Activated naive CD4-positive, alpha-beta T cell treated with anti-CD3 and anti-CD28 coated beads, Interleukin-2, amount 10 ng/mL, durations not matched to agents 7 days and 5 days (primary cell): ENCODE results near the gene FEM1B.

ENCODE experiments used
- CTCF ChIA-PET: fragments of 350-600 bp; sonication (Branson Sonifier 250); formaldehyde crosslinking; loops from one replicate; lab custom pipeline; 2021; ENCODE audit warnings: antibody characterized with exemption; lab: Charles Lee
- DNase-seq: peaks from one replicate; pipeline ENCODE4 v3.0.0-alpha.2; 2020
- H3K27ac Mint-ChIP-seq: one replicate; pipeline ENCODE4 v1.8.0; 2021; ENCODE audit warnings: mild to moderate bottlenecking, moderate library complexity, mixed read lengths
- H3K27me3 Mint-ChIP-seq: one replicate; pipeline ENCODE4 v1.8.0; 2021; ENCODE audit warnings: mild to moderate bottlenecking, mixed read lengths
- H3K36me3 Mint-ChIP-seq: one replicate; pipeline ENCODE4 v1.8.0; 2021; ENCODE audit warnings: mixed read lengths
- H3K4me1 Mint-ChIP-seq: one replicate; pipeline ENCODE4 v1.8.0; 2021; ENCODE audit warnings: mixed read lengths
- H3K4me3 Mint-ChIP-seq: one replicate; pipeline ENCODE4 v1.8.0; 2021; ENCODE audit warnings: mild to moderate bottlenecking, moderate library complexity, mixed read lengths
- H3K9me3 Mint-ChIP-seq: one replicate; pipeline ENCODE4 v1.8.0; 2021; ENCODE audit warnings: mixed read lengths

Gene FEM1B

GRCh38 chr15:68300115-68300940 is 22.8 kb downstream of the FEM1B start:
- Mint-ChIP-seq H3K36me3 (peaks cover 7% of the 10 kb centered on the region), H3K27ac (no peak overlapping the region), H3K4me3 (no peak overlapping the region), H3K27me3 (peaks cover 5% of the 10 kb centered on the region), H3K4me1 (peaks cover 30% of the 10 kb centered on the region), H3K9me3 (no peaks in the 10 kb centered on the region)
- CTCF ChIA-PET = interaction anchor here (0.9 kb wide), 1 partner anchor 254 kb away, joined by 3 read pairs; no protein-coding TSS in a partner anchor
- DNase-seq = no peak

GRCh38 chr15:68301301-68301700 is 23.8 kb downstream of the FEM1B start:
- Mint-ChIP-seq H3K27ac (no peak overlapping the region), H3K9me3 (no peaks in the 10 kb centered on the region), H3K4me1 (peaks cover 33% of the 10 kb centered on the region), H3K4me3 (no peak overlapping the region), H3K27me3 (peaks cover 10% of the 10 kb centered on the region), H3K36me3 (peaks cover 6% of the 10 kb centered on the region)
- no peak for DNase-seq
- CTCF ChIA-PET = interaction anchor here (1.0 kb wide), 1 partner anchor 48 kb away, joined by 3 read pairs; no protein-coding TSS in a partner anchor

- Mint-ChIP-seq H3K9me3 (no peaks in the 10 kb centered on the region), H3K4me1 (peaks cover 40% of the 10 kb centered on the region), H3K27me3 (peaks cover 24% of the 10 kb centered on the region), H3K27ac (no peak overlapping the region), H3K36me3 (peaks cover 3% of the 10 kb centered on the region), H3K4me3 (no peak overlapping the region)
- no peak for DNase-seq
- CTCF ChIA-PET = interaction anchor here (0.7 to 5.8 kb wide), 3 partner anchors 32 to 80 kb away, joined by 4 to 122 read pairs (median 7); no protein-coding TSS in a partner anchor
Observed at GRCh38 chr15:68302729-68303128, 25.2 kb downstream of the FEM1B start.

GRCh38 chr15:68303134-68303533 is 25.6 kb downstream of the FEM1B start:
- CTCF ChIA-PET = interaction anchor here (0.7 to 5.8 kb wide), 3 partner anchors 32 to 80 kb away, joined by 4 to 122 read pairs (median 7); no protein-coding TSS in a partner anchor
- Mint-ChIP-seq H3K4me3 (no peak overlapping the region), H3K36me3 (peaks cover 2% of the 10 kb centered on the region), H3K9me3 (no peaks in the 10 kb centered on the region), H3K27ac (no peak overlapping the region), H3K27me3 (peaks cover 26% of the 10 kb centered on the region), H3K4me1 (peaks cover 36% of the 10 kb centered on the region)
- DNase-seq = no peak

GRCh38 chr15:68303560-68304436 is 26.3 kb downstream of the FEM1B start:
- H3K27ac Mint-ChIP-seq = no peak overlapping the region
- peaks cover 33% of the 10 kb centered on the region for H3K27me3 Mint-ChIP-seq
- CTCF ChIA-PET = interaction anchor here (0.7 to 5.8 kb wide), 6 partner anchors 12 to 86 kb away, joined by 3 to 122 read pairs (median 13); no protein-coding TSS in a partner anchor
- H3K36me3 Mint-ChIP-seq = peaks cover 2% of the 10 kb centered on the region
- no peaks in the 10 kb centered on the region for H3K9me3 Mint-ChIP-seq
- no peak overlapping the region for H3K4me3 Mint-ChIP-seq
- no peak for DNase-seq
- H3K4me1 Mint-ChIP-seq = peaks cover 29% of the 10 kb centered on the region

- H3K36me3 Mint-ChIP-seq = peaks cover 1% of the 10 kb centered on the region
- no peak overlapping the region for H3K4me3 Mint-ChIP-seq
- peaks cover 19% of the 10 kb centered on the region for H3K4me1 Mint-ChIP-seq
- no peak overlapping the region for H3K27ac Mint-ChIP-seq
- DNase-seq = no peak
- CTCF ChIA-PET = interaction anchor here (0.7 to 5.8 kb wide), 6 partner anchors 11 to 86 kb away, joined by 3 to 122 read pairs (median 18); no protein-coding TSS in a partner anchor
- peaks cover 43% of the 10 kb centered on the region for H3K27me3 Mint-ChIP-seq
- no peaks in the 10 kb centered on the region for H3K9me3 Mint-ChIP-seq
Observed at GRCh38 chr15:68304589-68305337, 27.2 kb downstream of the FEM1B start.

GRCh38 chr15:68305420-68305871 is 27.9 kb downstream of the FEM1B start:
- peaks cover 45% of the 10 kb centered on the region for H3K27me3 Mint-ChIP-seq
- H3K4me3 Mint-ChIP-seq = no peak overlapping the region
- CTCF ChIA-PET = interaction anchor here (0.6 to 5.8 kb wide), 13 partner anchors 10 to 353 kb away, joined by 3 to 122 read pairs (median 7); no protein-coding TSS in a partner anchor
- peaks cover 19% of the 10 kb centered on the region for H3K4me1 Mint-ChIP-seq
- no peak for DNase-seq
- no peak overlapping the region for H3K27ac Mint-ChIP-seq
- peaks cover under 1% of the 10 kb centered on the region for H3K36me3 Mint-ChIP-seq
- no peaks in the 10 kb centered on the region for H3K9me3 Mint-ChIP-seq

- peaks cover 11% of the 10 kb centered on the region for H3K4me1 Mint-ChIP-seq
- peaks cover 57% of the 10 kb centered on the region for H3K27me3 Mint-ChIP-seq
- no peak overlapping the region for H3K4me3 Mint-ChIP-seq
- no peak overlapping the region for H3K27ac Mint-ChIP-seq
- DNase-seq = no peak
- CTCF ChIA-PET = interaction anchor here (0.8 to 5.8 kb wide), 33 partner anchors 8 to 568 kb away, joined by 3 to 122 read pairs (median 5); no protein-coding TSS in a partner anchor
- H3K9me3 Mint-ChIP-seq = no peaks in the 10 kb centered on the region
- H3K36me3 Mint-ChIP-seq = no peaks in the 10 kb centered on the region
Observed at GRCh38 chr15:68307131-68307928, 29.8 kb downstream of the FEM1B start.

GRCh38 chr15:68309024-68309423 is 31.5 kb downstream of the FEM1B start:
- Mint-ChIP-seq H3K9me3 (no peaks in the 10 kb centered on the region), H3K36me3 (no peaks in the 10 kb centered on the region)
- CTCF ChIA-PET = no interaction called here

GRCh38 chr15:68310178-68310803 is 32.7 kb downstream of the FEM1B start:
- Mint-ChIP-seq H3K27me3 (peaks cover 60% of the 10 kb centered on the region), H3K9me3 (no peaks in the 10 kb centered on the region), H3K4me1 (peaks cover 11% of the 10 kb centered on the region), H3K36me3 (no peaks in the 10 kb centered on the region), H3K27ac (no peak overlapping the region), H3K4me3 (no peak overlapping the region)
- DNase-seq = peak; percentile 5
- CTCF ChIA-PET = interaction anchor here (1.2 to 1.3 kb wide), 2 partner anchors 55 to 66 kb away, joined by 3 read pairs; no protein-coding TSS in a partner anchor

More at GRCh38 chr15:68309024-68309423, 31.5 kb downstream of the FEM1B start:
- Mint-ChIP-seq H3K4me3 (no peak overlapping the region), H3K27me3 (peaks cover 64% of the 10 kb centered on the region), H3K4me1 (peaks cover 11% of the 10 kb centered on the region), H3K27ac (no peak overlapping the region)
- DNase-seq = no peak

GRCh38 chr15:68310804-68311463 is 33.4 kb downstream of the FEM1B start:
- CTCF ChIA-PET = interaction anchor here (0.8 to 1.3 kb wide), 4 partner anchors 18 to 363 kb away, joined by 3 read pairs; no protein-coding TSS in a partner anchor
- no peak overlapping the region for H3K27ac Mint-ChIP-seq
- DNase-seq = peak; percentile 6

GRCh38 chr15:68311464-68311835 is 33.9 kb downstream of the FEM1B start:
- CTCF ChIA-PET = interaction anchor here (0.8 to 1.3 kb wide), 4 partner anchors 17 to 363 kb away, joined by 3 read pairs; no protein-coding TSS in a partner anchor
- H3K27ac Mint-ChIP-seq = no peak overlapping the region
- H3K4me1 Mint-ChIP-seq = peaks cover 6% of the 10 kb centered on the region
- peak; percentile 11 for DNase-seq
- no peak overlapping the region for H3K4me3 Mint-ChIP-seq
- peaks cover 62% of the 10 kb centered on the region for H3K27me3 Mint-ChIP-seq
- no peaks in the 10 kb centered on the region for H3K9me3 Mint-ChIP-seq
- no peaks in the 10 kb centered on the region for H3K36me3 Mint-ChIP-seq

More at GRCh38 chr15:68310804-68311463, 33.4 kb downstream of the FEM1B start:
- H3K27me3 Mint-ChIP-seq = peaks cover 63% of the 10 kb centered on the region
- peaks cover 11% of the 10 kb centered on the region for H3K4me1 Mint-ChIP-seq
- H3K36me3 Mint-ChIP-seq = no peaks in the 10 kb centered on the region
- no peak overlapping the region for H3K4me3 Mint-ChIP-seq
- H3K9me3 Mint-ChIP-seq = no peaks in the 10 kb centered on the region
